Activated naive CD4-positive, alpha-beta T cell treated with anti-CD3 and anti-CD28 coated beads, Interleukin-2, amount 50 U/mL, for 24 hours (primary cell): ENCODE measurements around the gene ZC3H12A.

Experiments used
- H3K27ac Mint-ChIP-seq: one replicate; pipeline ENCODE4 v1.8.0; 2021; ENCODE audit warnings: mild to moderate bottlenecking, mixed read lengths
- H3K27me3 Mint-ChIP-seq: one replicate; pipeline ENCODE4 v1.8.0; 2021; ENCODE audit warnings: mixed read lengths
- H3K36me3 Mint-ChIP-seq: one replicate; pipeline ENCODE4 v1.8.0; 2021; ENCODE audit warnings: mixed read lengths
- H3K4me1 Mint-ChIP-seq: one replicate; pipeline ENCODE4 v1.8.0; 2021; ENCODE audit warnings: mixed read lengths
- H3K4me3 Mint-ChIP-seq: one replicate; pipeline ENCODE4 v1.8.0; 2021; ENCODE audit warnings: mild to moderate bottlenecking, mixed read lengths
- H3K9me3 Mint-ChIP-seq: one replicate; pipeline ENCODE4 v1.8.0; 2021; ENCODE audit warnings: mixed read lengths

The ZC3H12A gene

GRCh38 chr1:37481289-37482003, 7.1 kb downstream of the ZC3H12A start:
- H3K27me3 Mint-ChIP-seq = no peaks in the 10 kb centered on the region
- no peaks in the 10 kb centered on the region for H3K9me3 Mint-ChIP-seq
- peak overlapping the region; percentile 11 for H3K4me3 Mint-ChIP-seq
- peaks cover 39% of the 10 kb centered on the region for H3K36me3 Mint-ChIP-seq
- H3K27ac Mint-ChIP-seq = peak overlapping the region; percentile 70
- peaks cover 21% of the 10 kb centered on the region for H3K4me1 Mint-ChIP-seq

GRCh38 chr1:37482004-37482785, 7.8 kb downstream of the ZC3H12A start:
- H3K27me3 Mint-ChIP-seq = no peaks in the 10 kb centered on the region
- peaks cover 33% of the 10 kb centered on the region for H3K36me3 Mint-ChIP-seq
- peaks cover 27% of the 10 kb centered on the region for H3K4me1 Mint-ChIP-seq
- peak overlapping the region; percentile 80 for H3K27ac Mint-ChIP-seq
- H3K9me3 Mint-ChIP-seq = no peaks in the 10 kb centered on the region
- peak overlapping the region; percentile 11 for H3K4me3 Mint-ChIP-seq

GRCh38 chr1:37482796-37483744, 8.7 kb downstream of the ZC3H12A start:
- Mint-ChIP-seq H3K4me1 (peaks cover 32% of the 10 kb centered on the region), H3K36me3 (peaks cover 29% of the 10 kb centered on the region), H3K27me3 (no peaks in the 10 kb centered on the region), H3K4me3 (peak overlapping the region; percentile 11), H3K9me3 (no peaks in the 10 kb centered on the region), H3K27ac (peak overlapping the region; percentile 80)

- Mint-ChIP-seq H3K27ac (peak overlapping the region; percentile 85), H3K4me1 (peaks cover 32% of the 10 kb centered on the region), H3K36me3 (peaks cover 22% of the 10 kb centered on the region), H3K4me3 (no peak overlapping the region), H3K27me3 (no peaks in the 10 kb centered on the region), H3K9me3 (no peaks in the 10 kb centered on the region)
Observed at GRCh38 chr1:37483785-37484184, 9.4 kb downstream of the ZC3H12A start.

- Mint-ChIP-seq H3K36me3 (peaks cover 16% of the 10 kb centered on the region), H3K9me3 (no peaks in the 10 kb centered on the region), H3K27me3 (no peaks in the 10 kb centered on the region), H3K4me3 (no peak overlapping the region), H3K27ac (peak overlapping the region; percentile 85), H3K4me1 (peaks cover 32% of the 10 kb centered on the region)
Observed at GRCh38 chr1:37484325-37485051, 10.1 kb downstream of the ZC3H12A start.

- no peak overlapping the region for H3K4me3 Mint-ChIP-seq
- no peak overlapping the region for H3K27ac Mint-ChIP-seq
- H3K36me3 Mint-ChIP-seq = peaks cover 14% of the 10 kb centered on the region
- H3K4me1 Mint-ChIP-seq = peaks cover 25% of the 10 kb centered on the region
- no peaks in the 10 kb centered on the region for H3K9me3 Mint-ChIP-seq
- no peaks in the 10 kb centered on the region for H3K27me3 Mint-ChIP-seq
Observed at GRCh38 chr1:37485902-37486679, 11.7 kb downstream of the ZC3H12A start.

- no peaks in the 10 kb centered on the region for H3K27me3 Mint-ChIP-seq
- peaks cover 6% of the 10 kb centered on the region for H3K36me3 Mint-ChIP-seq
- peak overlapping the region; percentile 26 for H3K27ac Mint-ChIP-seq
- peaks cover 16% of the 10 kb centered on the region for H3K4me1 Mint-ChIP-seq
- no peaks in the 10 kb centered on the region for H3K9me3 Mint-ChIP-seq
- no peak overlapping the region for H3K4me3 Mint-ChIP-seq
Observed at GRCh38 chr1:37486680-37487618, 12.6 kb downstream of the ZC3H12A start.

- peaks cover 3% of the 10 kb centered on the region for H3K36me3 Mint-ChIP-seq
Observed at GRCh38 chr1:37487619-37487984, 13.2 kb downstream of the ZC3H12A start.

GRCh38 chr1:37493336-37494098, 19.1 kb downstream of the ZC3H12A start:
- Mint-ChIP-seq H3K4me1 (peaks cover 19% of the 10 kb centered on the region), H3K36me3 (peaks cover 7% of the 10 kb centered on the region), H3K4me3 (no peak overlapping the region), H3K9me3 (no peaks in the 10 kb centered on the region), H3K27me3 (no peaks in the 10 kb centered on the region), H3K27ac (peak overlapping the region; percentile 86)

More at GRCh38 chr1:37487619-37487984, 13.2 kb downstream of the ZC3H12A start:
- Mint-ChIP-seq H3K27me3 (no peaks in the 10 kb centered on the region), H3K4me1 (peaks cover 16% of the 10 kb centered on the region), H3K27ac (peak overlapping the region; percentile 23), H3K4me3 (no peak overlapping the region), H3K9me3 (no peaks in the 10 kb centered on the region)

GRCh38 chr1:37495875-37496274, 21.5 kb downstream of the ZC3H12A start:
- H3K4me1 Mint-ChIP-seq = peaks cover 23% of the 10 kb centered on the region
- no peaks in the 10 kb centered on the region for H3K9me3 Mint-ChIP-seq
- peaks cover 10% of the 10 kb centered on the region for H3K36me3 Mint-ChIP-seq
- H3K4me3 Mint-ChIP-seq = no peak overlapping the region
- H3K27me3 Mint-ChIP-seq = no peaks in the 10 kb centered on the region
- no peak overlapping the region for H3K27ac Mint-ChIP-seq

GRCh38 chr1:37497832-37498231, 23.5 kb downstream of the ZC3H12A start:
- no peak overlapping the region for H3K27ac Mint-ChIP-seq
- H3K27me3 Mint-ChIP-seq = no peaks in the 10 kb centered on the region
- H3K4me1 Mint-ChIP-seq = peaks cover 23% of the 10 kb centered on the region
- no peaks in the 10 kb centered on the region for H3K9me3 Mint-ChIP-seq
- no peak overlapping the region for H3K4me3 Mint-ChIP-seq
- H3K36me3 Mint-ChIP-seq = peaks cover 14% of the 10 kb centered on the region

- Mint-ChIP-seq H3K27me3 (no peaks in the 10 kb centered on the region), H3K4me3 (no peak overlapping the region), H3K9me3 (no peaks in the 10 kb centered on the region), H3K36me3 (peaks cover 7% of the 10 kb centered on the region), H3K4me1 (peaks cover 17% of the 10 kb centered on the region), H3K27ac (no peak overlapping the region)
Observed at GRCh38 chr1:37498872-37499617, 24.7 kb downstream of the ZC3H12A start.
